ENCODE measurements around the gene WASHC3. TPM values are rescaled to one million over a fixed set of nuclear protein-coding genes. Genes with fewer than 3 reads are reported as not detected.

WASHC3 gene
- total and polyA plus RNA-seq, 10 of the 15 experiments (the other 5 are each of a cell fraction or from before 2014, with no cell fraction given), result 18.8 to 106 (median 64.3) TPM

DNA sequence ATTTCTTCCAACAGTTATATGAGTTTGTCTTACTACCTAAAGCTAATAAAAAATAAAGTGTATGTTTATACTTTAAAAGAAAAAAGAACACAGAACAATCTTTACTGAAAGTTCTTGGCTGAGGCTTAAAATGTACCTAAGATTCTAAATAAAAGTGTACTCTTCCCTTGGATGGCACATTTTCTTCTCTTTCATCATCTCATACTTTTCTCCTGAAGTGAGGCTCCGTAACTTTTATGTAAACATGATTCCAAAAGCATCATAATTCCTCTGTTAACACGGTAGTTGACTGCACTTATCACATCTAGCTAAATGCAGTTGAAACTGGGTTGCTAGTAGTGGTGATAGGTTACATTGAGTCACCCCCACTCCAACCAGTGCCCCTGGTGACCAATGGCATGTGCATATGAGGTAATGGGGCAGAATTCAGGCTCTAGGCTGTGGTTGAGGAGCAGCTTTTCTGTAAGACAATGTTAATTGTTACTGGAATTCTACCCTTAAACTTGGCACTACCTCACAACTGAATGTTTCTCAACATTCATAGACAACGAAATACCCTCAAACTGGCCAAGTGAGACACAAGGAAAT lies 38.4 kb downstream of the WASHC3 start (continued):
- TF ChIP-seq IKZF2 (IDR thresholded peaks at IDR 0.05) (no peak), CREB1 (IDR thresholded peaks at IDR 0.05; ENCODE audit: low read depth) (no peak)

DNA sequence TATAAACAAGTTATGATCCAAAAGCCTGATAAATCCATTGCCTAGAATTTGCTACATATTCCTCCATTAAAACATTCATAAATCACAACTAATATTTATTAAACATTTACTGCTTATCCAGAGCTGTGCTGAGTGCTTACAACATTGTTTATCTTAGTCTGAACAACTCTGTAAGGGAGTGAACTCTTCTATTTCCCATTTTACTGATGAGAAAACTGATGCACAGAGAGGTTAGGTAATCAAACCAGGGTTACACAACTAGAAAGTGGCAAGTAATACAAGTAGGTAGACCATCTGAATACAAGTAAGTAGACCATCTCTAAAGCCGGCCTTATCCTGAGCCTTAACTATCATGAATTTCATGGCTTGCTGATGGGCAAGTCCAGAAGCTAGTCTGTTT lies 39.5 kb downstream of the WASHC3 start:
- no peak overlapping the region for H3K4me3 ChIP-seq
- POLR2A ChIA-PET, result interaction anchor here (0.6 kb wide), 1 partner anchor 88 kb away, joined by 3 read pairs; no protein-coding TSS in a partner anchor
- no peaks in the 10 kb centered on the region for H3K27me3 ChIP-seq (replicated peaks in 1 of 2; ENCODE audit: control insufficient read depth in 2 of 2, insufficient read depth in 2 of 2, low read length in 1 of 2)
- no peak for ATAC-seq
- H3K27ac ChIP-seq (ENCODE audit: control insufficient read depth, insufficient read depth), result no peak overlapping the region
- H3K36me3 ChIP-seq (ENCODE audit: control insufficient read depth in 2 of 2, insufficient read depth in 2 of 2, low read length in 1 of 2), result peaks cover 0 to 11% of the 10 kb centered on the region in 2 experiments
- H3K4me2 ChIP-seq (ENCODE audit: control insufficient read depth, insufficient read depth), result no peak overlapping the region
- CTCF ChIA-PET, result interaction anchor here (0.8 to 1.0 kb wide), 2 partner anchors 10 to 17 kb away, joined by 3 read pairs; no protein-coding TSS in a partner anchor
- H3K79me2 ChIP-seq (ENCODE audit: control insufficient read depth, insufficient read depth, low read length), result no peaks in the 10 kb centered on the region; the same call in none of the 2 replicates
- SMC1A ChIA-PET (ENCODE audit: uncharacterized antibody, unreplicated experiment), result interaction anchor here (0.5 to 1.3 kb wide), 4 partner anchors 12 to 84 kb away, joined by 3 to 5 read pairs (median 3); partner anchors contain the start of gene WASHC3
- RAD21 ChIA-PET (ENCODE audit: unreplicated experiment), result no interaction called here
- intact Hi-C loops (cut with micrococcal nuclease; ENCODE audit: unreplicated experiment), result no loop called here
- TF ChIP-seq ZNF217 (IDR thresholded peaks at IDR 0.05) (no peak), SREBF2 (IDR thresholded peaks at IDR 0.05; ENCODE audit: low read length) (no peak), TCF12 (IDR thresholded peaks at IDR 0.05; ENCODE audit: low read depth, low read length) (no peak), TARDBP (IDR thresholded peaks at IDR 0.05; ENCODE audit: borderline replicate concordance) (no peak), SUPT20H (IDR thresholded peaks at IDR 0.05; ENCODE audit: borderline replicate concordance, control insufficient read depth, low read depth, low read length) (no peak), IRF5 (IDR thresholded peaks at IDR 0.05; ENCODE audit: borderline replicate concordance) (no peak), STAT1 (conservative IDR thresholded peaks at IDR 0.05) (no peak), MTA2 (IDR thresholded peaks at IDR 0.05; ENCODE audit: low read depth) (no peak), LARP7 (IDR thresholded peaks at IDR 0.05) (no peak), TAF1 (IDR thresholded peaks at IDR 0.05; ENCODE audit: borderline replicate concordance, low read depth, low read length) (no peak), YBX1 (IDR thresholded peaks at IDR 0.05) (no peak), ZNF274 (IDR thresholded peaks at IDR 0.05; ENCODE audit: insufficient read depth, insufficient read length) (no peak), RAD21 (IDR thresholded peaks at IDR 0.05; ENCODE audit: insufficient read depth, low read depth, low read length) (no peak), CBX5 (IDR thresholded peaks at IDR 0.05; ENCODE audit: low read depth) (no peak), TCF3 (IDR thresholded peaks at IDR 0.05; ENCODE audit: borderline replicate concordance, insufficient read depth, low read depth, low read length) (no peak), ZSCAN29 (IDR thresholded peaks at IDR 0.05) (no peak), ATF2 (IDR thresholded peaks at IDR 0.05; ENCODE audit: low read length) (no peak), BCL11A (IDR thresholded peaks at IDR 0.05; ENCODE audit: low read depth, low read length) (no peak)
- TF ChIP-seq, protein P1, sequence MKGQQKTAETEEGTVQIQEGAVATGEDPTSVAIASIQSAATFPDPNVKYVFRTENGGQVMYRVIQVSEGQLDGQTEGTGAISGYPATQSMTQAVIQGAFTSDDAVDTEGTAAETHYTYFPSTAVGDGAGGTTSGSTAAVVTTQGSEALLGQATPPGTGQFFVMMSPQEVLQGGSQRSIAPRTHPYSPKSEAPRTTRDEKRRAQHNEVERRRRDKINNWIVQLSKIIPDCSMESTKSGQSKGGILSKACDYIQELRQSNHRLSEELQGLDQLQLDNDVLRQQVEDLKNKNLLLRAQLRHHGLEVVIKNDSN (IDR thresholded peaks at IDR 0.05; ENCODE audit: borderline replicate concordance, extremely low read length, insufficient read depth, low read depth, low read length), result no peak
- no peaks in the 10 kb centered on the region for H3K4me1 ChIP-seq (ENCODE audit: control insufficient read depth, insufficient read depth, low read length)
- no TSS peak for BruUV-seq (replicated peaks)
- in situ Hi-C loops (cut with MboI), result no loop called here
- H4K20me1 ChIP-seq (ENCODE audit: control insufficient read depth, insufficient read depth), result no peaks in the 10 kb centered on the region
- no peaks in the 10 kb centered on the region for H3K9me3 ChIP-seq (replicated peaks; ENCODE audit: control insufficient read depth, insufficient read depth, low read length)
- FAIRE-seq, result no peak
- H3K9ac ChIP-seq (ENCODE audit: control insufficient read depth, insufficient read depth, low read length), result no peak overlapping the region
- 100% methylated on average over 1 of the region's 1 CpG for WGBS (ENCODE audit: insufficient coverage, insufficient replicate concordance, low lambda C conversion rate, missing lambda C conversion rate)
- no peak for DNase-seq (ENCODE audit: low read depth, low spot score)
- no peak overlapping the region for H2AFZ ChIP-seq (ENCODE audit: control insufficient read depth, low read depth, low read length)
